SU-DHL-6 (cell line): ENCODE measurements around the gene DNAH5.
"Not testable (repeated sequence)": the region's sequence is repeated elsewhere in the genome, so short reads cannot be mapped to it uniquely, and the experiment has no call there.

Source experiments
- H2AFZ ChIP-seq: fragments of 200-600 bp; sonication (generic); 2 replicates; pipeline ENCODE4 v1.6.1; 2014; ENCODE audit warnings: low read depth, mild to moderate bottlenecking, moderate library complexity, mixed read lengths, antibody characterized with exemption, low read length; ENCODE audit not compliant: severe bottlenecking
- H3F3A ChIP-seq: fragments of 200-600 bp; shearing (Covaris generic); 2 replicates; pipeline ENCODE4 v1.6.0; 2016; ENCODE audit warnings: antibody characterized with exemption, mild to moderate bottlenecking; ENCODE audit not compliant: insufficient read depth
- H3K27ac ChIP-seq: fragments of 200-600 bp; sonication (generic); 2 replicates; pipeline ENCODE4 v1.5.1; 2016; ENCODE audit warnings: low read depth, mild to moderate bottlenecking, low read length, moderate library complexity, mixed read lengths
- H3K27me3 ChIP-seq: fragments of 200-600 bp; sonication (generic), shearing (Covaris generic); 2 replicates; pipeline ENCODE4 v1.6.0; 2014; ENCODE audit warnings: mild to moderate bottlenecking, low read length
- H3K36me3 ChIP-seq: fragments of 200-600 bp; sonication (generic); 2 replicates; pipeline ENCODE4 v1.6.1; 2014; ENCODE audit warnings: mild to moderate bottlenecking, low read length, mixed read lengths
- H3K4me2 ChIP-seq: fragments of 300-600, 200-600 bp; shearing (Covaris generic), sonication (generic); 2 replicates; pipeline ENCODE4 v1.6.0; 2014; ENCODE audit warnings: low read length, low read depth, mild to moderate bottlenecking; ENCODE audit not compliant: poor library complexity, severe bottlenecking
- H3K4me3 ChIP-seq: fragments of 200-600 bp; sonication (generic); 2 replicates; pipeline ENCODE4 v1.5.1; 2014; ENCODE audit warnings: antibody characterized with exemption, low read length, mild to moderate bottlenecking, mixed read lengths; ENCODE audit not compliant: insufficient read depth, poor library complexity, severe bottlenecking
- H3K79me2 ChIP-seq: fragments of 200-600 bp; sonication (generic); 2 replicates; pipeline ENCODE4 v1.6.1; 2014; ENCODE audit warnings: mild to moderate bottlenecking, low read length, moderate library complexity; ENCODE audit not compliant: insufficient read depth
- H3K9ac ChIP-seq: fragments of 200-600 bp; sonication (generic); 2 replicates; pipeline ENCODE4 v1.7.0; 2014; ENCODE audit warnings: mild to moderate bottlenecking, low read length
- H3K9me2 ChIP-seq: fragments of 200-600 bp; sonication (generic); replicated peaks from 2 replicates; pipeline ENCODE4 v1.6.1; 2014; ENCODE audit warnings: low read length; ENCODE audit not compliant: insufficient read depth
- H3K9me3 ChIP-seq: fragments of 200-600 bp; sonication (generic); 2 replicates; pipeline ENCODE4 v1.6.1; 2014; ENCODE audit warnings: low read length, mixed read lengths; ENCODE audit not compliant: insufficient read depth
- H4K20me1 ChIP-seq: fragments of 200-600 bp; sonication (generic); 2 replicates; pipeline ENCODE4 v1.6.1; 2014; ENCODE audit warnings: low read depth, mild to moderate bottlenecking, antibody characterized with exemption, low read length, moderate library complexity, mixed read lengths
- CTCF ChIP-seq: fragments of 200-600 bp; sonication (generic); IDR thresholded peaks from one replicate; pipeline ENCODE4 v1.5.1; 2017; ENCODE audit warnings: antibody characterized with exemption, mild to moderate bottlenecking, low read length, moderate library complexity; ENCODE audit not compliant: insufficient read depth, poor library complexity, severe bottlenecking
- EZH2phosphoT487 ChIP-seq: fragments of 200-600 bp; sonication (generic), shearing (Covaris generic); conservative IDR thresholded peaks from 2 replicates; pipeline ENCODE4 v1.6.1; 2018; ENCODE audit warnings: mild to moderate bottlenecking, antibody characterized with exemption, low read length, moderate library complexity, mixed read lengths

Gene DNAH5

GRCh38 chr5:13987843-13988464 lies 43.5 kb upstream of the DNAH5 start:
- Histone ChIP-seq H4K20me1 (no peaks in the 10 kb centered on the region), H3K79me2 (no peaks in the 10 kb centered on the region), H3K4me3 (no peak overlapping the region), H3K9ac (no peak overlapping the region), H3K9me3 (no peaks in the 10 kb centered on the region), H3K36me3 (no peaks in the 10 kb centered on the region), H3K9me2 (no peaks in the 10 kb centered on the region), H3K27ac (no peak overlapping the region), H3K4me2 (no peak overlapping the region), H3K27me3 (no peaks in the 10 kb centered on the region), H2AFZ (no peak overlapping the region), H3F3A (no peaks in the 10 kb centered on the region)
- TF ChIP-seq CTCF (peak; percentile 51), EZH2phosphoT487 (no peak)

GRCh38 chr5:13985731-13986418 lies 41.4 kb upstream of the DNAH5 start:
- no peak overlapping the region for H3K4me3 ChIP-seq
- H3K79me2 ChIP-seq, result no peaks in the 10 kb centered on the region
- H3K9ac ChIP-seq, result no peak overlapping the region
- H2AFZ ChIP-seq, result no peak overlapping the region
- no peaks in the 10 kb centered on the region for H4K20me1 ChIP-seq
- H3F3A ChIP-seq, result no peaks in the 10 kb centered on the region
- no peaks in the 10 kb centered on the region for H3K9me2 ChIP-seq
- no peak overlapping the region for H3K27ac ChIP-seq
- H3K27me3 ChIP-seq, result no peaks in the 10 kb centered on the region
- H3K4me2 ChIP-seq, result no peak overlapping the region
- TF ChIP-seq EZH2phosphoT487 (no peak), CTCF (no peak)
- H3K9me3 ChIP-seq, result no peaks in the 10 kb centered on the region
- no peaks in the 10 kb centered on the region for H3K36me3 ChIP-seq

GRCh38 chr5:13984888-13985287 lies 40.4 kb upstream of the DNAH5 start:
- not testable (repeated sequence) for H3K9me2 ChIP-seq, H3K79me2 ChIP-seq, H2AFZ ChIP-seq, H3K9me3 ChIP-seq, H4K20me1 ChIP-seq, H3K4me3 ChIP-seq, H3K4me2 ChIP-seq, H3K27ac ChIP-seq, H3F3A ChIP-seq, H3K36me3 ChIP-seq, H3K27me3 ChIP-seq, H3K9ac ChIP-seq
